Measurements from ENCODE around the gene SCNN1B.

Gene SCNN1B

DNA sequence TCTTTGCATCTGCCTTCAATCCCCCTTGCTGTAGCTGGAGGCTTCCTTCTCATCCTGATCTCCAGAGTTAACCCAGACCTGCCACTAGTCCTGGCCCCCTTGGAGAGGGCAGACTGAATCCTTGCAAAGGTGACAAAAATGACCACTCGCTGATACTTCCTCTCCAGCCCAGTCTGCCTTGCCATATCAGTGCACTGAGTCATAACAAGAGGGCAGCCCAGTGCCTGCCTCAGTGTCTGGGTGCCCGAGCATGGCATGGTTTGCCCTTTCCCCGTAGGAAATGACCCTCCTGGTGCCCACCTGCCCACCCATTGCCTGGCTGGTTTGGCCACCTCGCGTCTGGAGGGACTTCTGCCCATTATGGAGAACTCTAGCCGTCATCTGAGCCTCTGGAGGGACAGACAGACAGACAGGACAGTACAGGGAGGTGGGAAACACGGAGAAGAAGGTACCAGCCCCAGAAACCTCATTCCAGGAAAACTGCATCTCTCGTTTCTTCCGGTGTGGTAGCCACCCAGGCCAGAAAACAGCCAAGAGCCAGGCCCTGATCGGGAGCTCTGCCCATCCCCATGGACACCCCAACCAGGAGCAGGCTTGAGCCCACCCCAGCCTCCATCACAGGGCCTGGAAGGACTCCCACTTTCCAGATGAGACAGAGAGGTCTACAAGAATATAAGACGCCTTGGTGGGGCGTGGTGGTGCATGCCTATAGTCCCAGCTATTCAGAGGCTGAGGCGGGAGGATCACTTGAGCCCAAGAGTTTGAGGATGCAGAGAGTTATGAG, 71.5 kb downstream of the SCNN1B start:
- Histone ChIP-seq H3K36me3 (replicated peaks; ENCODE audit: low read depth, low read length) (no peaks in the 10 kb centered on the region), H3K9me3 (ENCODE audit: insufficient read depth, low read length) (no peaks in the 10 kb centered on the region), H3K27ac (ENCODE audit: low read length) (no peak overlapping the region), H4K20me1 (ENCODE audit: insufficient read depth, low read length) (no peaks in the 10 kb centered on the region), H3K79me2 (ENCODE audit: low read length) (no peaks in the 10 kb centered on the region), H2AFZ (ENCODE audit: low read depth, low read length) (no peak overlapping the region), H3K27me3 (ENCODE audit: low read depth, low read length) (peaks cover 10% of the 10 kb centered on the region), H3K4me3 (ENCODE audit: low read length) (no peak overlapping the region), H3K4me2 (ENCODE audit: low read length) (no peak overlapping the region), H3K9ac (ENCODE audit: low read length) (no peak overlapping the region), H3K4me1 (ENCODE audit: low read length) (peaks cover 9% of the 10 kb centered on the region; the same call in 1 of the 2 replicates)
- TF ChIP-seq, protein P1, sequence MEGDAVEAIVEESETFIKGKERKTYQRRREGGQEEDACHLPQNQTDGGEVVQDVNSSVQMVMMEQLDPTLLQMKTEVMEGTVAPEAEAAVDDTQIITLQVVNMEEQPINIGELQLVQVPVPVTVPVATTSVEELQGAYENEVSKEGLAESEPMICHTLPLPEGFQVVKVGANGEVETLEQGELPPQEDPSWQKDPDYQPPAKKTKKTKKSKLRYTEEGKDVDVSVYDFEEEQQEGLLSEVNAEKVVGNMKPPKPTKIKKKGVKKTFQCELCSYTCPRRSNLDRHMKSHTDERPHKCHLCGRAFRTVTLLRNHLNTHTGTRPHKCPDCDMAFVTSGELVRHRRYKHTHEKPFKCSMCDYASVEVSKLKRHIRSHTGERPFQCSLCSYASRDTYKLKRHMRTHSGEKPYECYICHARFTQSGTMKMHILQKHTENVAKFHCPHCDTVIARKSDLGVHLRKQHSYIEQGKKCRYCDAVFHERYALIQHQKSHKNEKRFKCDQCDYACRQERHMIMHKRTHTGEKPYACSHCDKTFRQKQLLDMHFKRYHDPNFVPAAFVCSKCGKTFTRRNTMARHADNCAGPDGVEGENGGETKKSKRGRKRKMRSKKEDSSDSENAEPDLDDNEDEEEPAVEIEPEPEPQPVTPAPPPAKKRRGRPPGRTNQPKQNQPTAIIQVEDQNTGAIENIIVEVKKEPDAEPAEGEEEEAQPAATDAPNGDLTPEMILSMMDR (IDR thresholded peaks at IDR 0.05; ENCODE audit: low read depth, low read length) = no peak
- no peak for TF ChIP-seq EZH2phosphoT487 (IDR thresholded peaks at IDR 0.05; ENCODE audit: low read depth)

- no peaks in the 10 kb centered on the region for H3K9me3 ChIP-seq (ENCODE audit: insufficient read depth, low read length)
- H3K4me2 ChIP-seq (ENCODE audit: low read length) = no peak overlapping the region
- H3K4me3 ChIP-seq (ENCODE audit: low read length) = no peak overlapping the region
- H3K27me3 ChIP-seq (ENCODE audit: low read depth, low read length) = peaks cover 3% of the 10 kb centered on the region; the same call in 1 of the 2 replicates
- no peak overlapping the region for H3K9ac ChIP-seq (ENCODE audit: low read length)
- H4K20me1 ChIP-seq (ENCODE audit: insufficient read depth, low read length) = no peaks in the 10 kb centered on the region
- H3K27ac ChIP-seq (ENCODE audit: low read length) = no peak overlapping the region
- no peaks in the 10 kb centered on the region for H3K79me2 ChIP-seq (ENCODE audit: low read length)
- TF ChIP-seq EZH2phosphoT487 (IDR thresholded peaks at IDR 0.05; ENCODE audit: low read depth) = no peak
- TF ChIP-seq, protein P1 (IDR thresholded peaks at IDR 0.05; ENCODE audit: low read depth, low read length) = no peak
- no peak overlapping the region for H2AFZ ChIP-seq (ENCODE audit: low read depth, low read length)
- H3K36me3 ChIP-seq (replicated peaks; ENCODE audit: low read depth, low read length) = no peaks in the 10 kb centered on the region
- peaks cover 9% of the 10 kb centered on the region; the same call in 1 of the 2 replicates for H3K4me1 ChIP-seq (ENCODE audit: low read length)
Measured at GRCh38 chr16:23374721-23375510, 72.8 kb downstream of the SCNN1B start.

GRCh38 chr16:23375643-23376042, 73.5 kb downstream of the SCNN1B start:
- no peak overlapping the region for H3K9ac ChIP-seq (ENCODE audit: low read length)
- peaks cover 9% of the 10 kb centered on the region; the same call in 1 of the 2 replicates for H3K4me1 ChIP-seq (ENCODE audit: low read length)
- no peak for TF ChIP-seq EZH2phosphoT487 (IDR thresholded peaks at IDR 0.05; ENCODE audit: low read depth)
- TF ChIP-seq, protein P1 (IDR thresholded peaks at IDR 0.05; ENCODE audit: low read depth, low read length) = no peak
- no peaks in the 10 kb centered on the region for H3K36me3 ChIP-seq (replicated peaks; ENCODE audit: low read depth, low read length)
- H3K4me3 ChIP-seq (ENCODE audit: low read length) = no peak overlapping the region
- no peaks in the 10 kb centered on the region for H3K79me2 ChIP-seq (ENCODE audit: low read length)
- peaks cover 2% of the 10 kb centered on the region; the same call in 1 of the 2 replicates for H3K27me3 ChIP-seq (ENCODE audit: low read depth, low read length)
- H4K20me1 ChIP-seq (ENCODE audit: insufficient read depth, low read length) = no peaks in the 10 kb centered on the region
- no peak overlapping the region for H3K27ac ChIP-seq (ENCODE audit: low read length)
- no peak overlapping the region for H2AFZ ChIP-seq (ENCODE audit: low read depth, low read length)
- H3K9me3 ChIP-seq (ENCODE audit: insufficient read depth, low read length) = no peaks in the 10 kb centered on the region
- H3K4me2 ChIP-seq (ENCODE audit: low read length) = no peak overlapping the region

Data from OCI-LY3 (cell line).